Measurements from ENCODE around the gene LMAN1L. TPM values are rescaled to one million over a fixed set of nuclear protein-coding genes. Genes with fewer than 3 reads are reported as not detected.

Gene LMAN1L
- polyA plus RNA-seq, 3 donors, result 0.08 TPM; not detected in 2

- no peak for TF ChIP-seq CTCF (IDR thresholded peaks at IDR 0.05)
- Histone ChIP-seq H3K27ac (ENCODE audit: low read depth in 1 of 2, low read length in 2 of 2) (no peak overlapping the region), H3K79me2 (ENCODE audit: insufficient read depth, low read length) (peaks cover 3% of the 10 kb centered on the region), H3K4me1 (ENCODE audit: control insufficient read depth in 1 of 2, insufficient read depth in 2 of 2, low read length in 2 of 2) (peaks cover 27 to 34% of the 10 kb centered on the region in 2 donors), H4K20me1 (ENCODE audit: insufficient read depth, low read length) (no peaks in the 10 kb centered on the region), H3K9me3 (replicated peaks in 1 of 2; ENCODE audit: control insufficient read depth in 1 of 2, insufficient read depth in 1 of 2, low read length in 2 of 2) (no peaks in the 10 kb centered on the region), H3K36me3 (replicated peaks in 1 of 2; ENCODE audit: control insufficient read depth in 1 of 2, insufficient read depth in 2 of 2, low read length in 2 of 2) (no peaks in the 10 kb centered on the region), H3K27me3 (ENCODE audit: control insufficient read depth in 2 of 2, insufficient read depth in 2 of 2, low read length in 2 of 2) (peaks cover 0 to 3% of the 10 kb centered on the region in 2 donors), H3K4me3 (replicated peaks in 1 of 3; ENCODE audit: low read depth in 2 of 3, low read length in 3 of 3) (no peak overlapping the region), H2AFZ (ENCODE audit: insufficient read depth, low read depth, low read length, poor library complexity, severe bottlenecking) (no peak overlapping the region), H3K4me2 (replicated peaks; ENCODE audit: extremely low read depth, low read length, poor library complexity, severe bottlenecking) (no peak overlapping the region), H3K9ac (ENCODE audit: insufficient read depth, low read length, poor library complexity, severe bottlenecking) (no peak overlapping the region)
- Mint-ChIP-seq H3K4me3 (no peak overlapping the region), H3K9me3 (no peaks in the 10 kb centered on the region), H3K4me1 (peaks cover 35% of the 10 kb centered on the region), H3K27ac (peak overlapping the region in 1 of 7 donors; percentile 20), H3K36me3 (no peaks in the 10 kb centered on the region), H3K27me3 (ENCODE audit: low read depth in 3 of 3) (peaks cover 7 to 14% (median 10%) of the 10 kb centered on the region in 3 donors)
- 80% methylated on average over 3 of the region's 4 CpGs for WGBS (ENCODE audit: insufficient coverage)
- no peak for DNase-seq
- intact Hi-C loops (cut with micrococcal nuclease), result loop anchor here in 1 of 2 donors (2.0 kb wide), 2 partner anchors 16 to 136 kb away; no protein-coding TSS in a partner anchor
Measured at GRCh38 chr15:74770211-74770903, 42.3 kb upstream of the LMAN1L start.

GRCh38 chr15:74773329-74773728, 39.3 kb upstream of the LMAN1L start:
- Histone ChIP-seq H3K4me1 (ENCODE audit: control insufficient read depth in 1 of 2, insufficient read depth in 2 of 2, low read length in 2 of 2) (peaks cover 57 to 64% of the 10 kb centered on the region in 2 donors), H3K27ac (ENCODE audit: low read depth in 1 of 2, low read length in 2 of 2) (no peak overlapping the region), H3K79me2 (ENCODE audit: insufficient read depth, low read length) (peaks cover 7% of the 10 kb centered on the region), H3K4me3 (replicated peaks in 1 of 3; ENCODE audit: low read depth in 2 of 3, low read length in 3 of 3) (no peak overlapping the region), H3K27me3 (ENCODE audit: control insufficient read depth in 2 of 2, insufficient read depth in 2 of 2, low read length in 2 of 2) (peaks cover 0 to 3% of the 10 kb centered on the region in 2 donors), H3K9ac (ENCODE audit: insufficient read depth, low read length, poor library complexity, severe bottlenecking) (no peak overlapping the region), H3K36me3 (replicated peaks in 1 of 2; ENCODE audit: control insufficient read depth in 1 of 2, insufficient read depth in 2 of 2, low read length in 2 of 2) (no peaks in the 10 kb centered on the region), H2AFZ (ENCODE audit: insufficient read depth, low read depth, low read length, poor library complexity, severe bottlenecking) (no peak overlapping the region), H3K4me2 (replicated peaks; ENCODE audit: extremely low read depth, low read length, poor library complexity, severe bottlenecking) (no peak overlapping the region), H3K9me3 (replicated peaks in 1 of 2; ENCODE audit: control insufficient read depth in 1 of 2, insufficient read depth in 1 of 2, low read length in 2 of 2) (no peaks in the 10 kb centered on the region), H4K20me1 (ENCODE audit: insufficient read depth, low read length) (no peaks in the 10 kb centered on the region)
- DNase-seq, result no peak
- 97% methylated on average over 5 of the region's 5 CpGs for WGBS (ENCODE audit: insufficient coverage)
- Mint-ChIP-seq H3K4me1 (peaks cover 65% of the 10 kb centered on the region), H3K36me3 (no peaks in the 10 kb centered on the region), H3K9me3 (no peaks in the 10 kb centered on the region), H3K4me3 (no peak overlapping the region), H3K27me3 (ENCODE audit: low read depth in 3 of 3) (peaks cover 5 to 14% (median 7%) of the 10 kb centered on the region in 3 donors), H3K27ac (peak overlapping the region in 1 of 7 donors; percentile 2)
- intact Hi-C loops (cut with micrococcal nuclease), result no loop called here
- TF ChIP-seq CTCF (IDR thresholded peaks at IDR 0.05), result no peak

All from CD14-positive monocyte (primary cell).